Measurements from ENCODE around the gene MYO3A.

GRCh38 chr10:25989951-25990350 lies 55.9 kb downstream of the MYO3A start:
- TF ChIP-seq POLR2A (IDR thresholded peaks at IDR 0.05) (no peak), POLR2AphosphoS5 (IDR thresholded peaks at IDR 0.05) (no peak)

Data from gastroesophageal sphincter (tissue), 2 donors.